ENCODE results near the gene CNTNAP5.
"Not testable (repeated sequence)": the region's sequence is repeated elsewhere in the genome, so short reads cannot be mapped to it uniquely, and the experiment has no call there.

CNTNAP5 gene

DNA sequence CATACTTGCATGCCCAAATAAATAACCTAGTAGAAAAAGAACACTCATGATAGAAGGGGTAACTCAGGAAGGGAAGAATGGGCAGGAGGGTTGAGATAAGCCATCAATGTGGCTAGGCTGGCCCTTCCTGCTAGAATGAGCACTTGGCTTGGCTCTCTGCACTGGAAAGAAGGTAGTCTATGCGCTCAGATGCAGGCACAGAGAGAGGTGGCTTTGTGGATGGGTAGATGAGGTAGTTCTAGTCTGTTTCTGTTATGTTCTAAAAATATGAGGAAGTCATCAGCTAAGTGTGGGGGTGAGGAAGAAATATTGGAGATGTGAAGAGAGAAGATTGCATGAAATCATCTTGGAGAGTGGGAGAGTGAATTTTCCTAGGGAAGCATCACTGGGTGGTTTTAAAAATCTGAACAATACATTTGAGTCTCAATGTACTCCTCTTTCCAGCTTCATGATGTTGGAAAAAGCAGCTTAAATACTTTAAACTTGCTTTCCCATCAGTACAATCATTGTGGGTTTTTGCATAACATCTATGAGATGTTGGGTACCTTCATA lies 357.1 kb downstream of the CNTNAP5 start:
- DNase-seq (ENCODE audit: low read depth) = no peak
- H3K4me3 ChIP-seq (ENCODE audit: control insufficient read depth, low read depth, low read length) = no peak overlapping the region
- TF ChIP-seq, protein P1, sequence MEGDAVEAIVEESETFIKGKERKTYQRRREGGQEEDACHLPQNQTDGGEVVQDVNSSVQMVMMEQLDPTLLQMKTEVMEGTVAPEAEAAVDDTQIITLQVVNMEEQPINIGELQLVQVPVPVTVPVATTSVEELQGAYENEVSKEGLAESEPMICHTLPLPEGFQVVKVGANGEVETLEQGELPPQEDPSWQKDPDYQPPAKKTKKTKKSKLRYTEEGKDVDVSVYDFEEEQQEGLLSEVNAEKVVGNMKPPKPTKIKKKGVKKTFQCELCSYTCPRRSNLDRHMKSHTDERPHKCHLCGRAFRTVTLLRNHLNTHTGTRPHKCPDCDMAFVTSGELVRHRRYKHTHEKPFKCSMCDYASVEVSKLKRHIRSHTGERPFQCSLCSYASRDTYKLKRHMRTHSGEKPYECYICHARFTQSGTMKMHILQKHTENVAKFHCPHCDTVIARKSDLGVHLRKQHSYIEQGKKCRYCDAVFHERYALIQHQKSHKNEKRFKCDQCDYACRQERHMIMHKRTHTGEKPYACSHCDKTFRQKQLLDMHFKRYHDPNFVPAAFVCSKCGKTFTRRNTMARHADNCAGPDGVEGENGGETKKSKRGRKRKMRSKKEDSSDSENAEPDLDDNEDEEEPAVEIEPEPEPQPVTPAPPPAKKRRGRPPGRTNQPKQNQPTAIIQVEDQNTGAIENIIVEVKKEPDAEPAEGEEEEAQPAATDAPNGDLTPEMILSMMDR (conservative IDR thresholded peaks at IDR 0.05; ENCODE audit: control insufficient read depth, insufficient read depth, low read depth, low read length) = no peak

DNA sequence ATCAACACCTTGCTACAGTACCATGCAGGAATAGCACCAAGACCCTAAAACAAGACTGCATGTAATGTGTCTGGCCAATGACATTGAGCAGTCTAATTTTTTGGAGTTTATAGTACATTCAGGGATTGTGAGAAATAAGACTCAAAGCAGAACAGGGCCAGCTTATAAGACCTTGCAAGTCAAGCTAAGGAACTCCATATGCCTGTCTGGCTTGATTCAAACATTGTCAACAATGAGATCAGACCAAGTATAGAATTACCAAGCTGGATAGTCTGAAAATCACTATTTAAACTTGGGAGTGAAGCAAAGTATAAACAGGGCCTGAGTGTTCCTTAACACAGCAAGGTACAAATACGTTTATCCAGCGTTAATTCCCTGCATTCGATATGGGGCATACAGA lies 370.9 kb downstream of the CNTNAP5 start:
- TF ChIP-seq, protein P1 (conservative IDR thresholded peaks at IDR 0.05; ENCODE audit: control insufficient read depth, insufficient read depth, low read depth, low read length) = no peak

DNA sequence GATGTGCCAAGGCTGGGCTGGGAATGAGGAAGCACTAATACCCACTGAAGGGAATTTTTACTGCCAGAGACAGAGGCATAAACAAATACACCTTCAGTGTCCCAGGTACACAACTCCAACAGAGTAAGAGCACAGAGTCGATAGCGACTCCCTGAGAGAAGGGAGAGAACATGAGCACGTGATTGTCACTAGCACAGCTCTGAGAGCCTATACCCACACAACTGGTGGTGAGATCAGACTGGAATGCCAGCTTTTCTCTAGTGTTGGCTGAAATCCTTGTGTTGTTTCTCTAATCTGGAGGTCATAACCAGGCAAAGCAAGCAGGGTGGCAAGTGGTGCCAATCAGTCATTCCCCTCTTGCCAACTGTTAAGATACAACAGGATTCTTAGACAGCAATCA lies 377.2 kb downstream of the CNTNAP5 start:
- H3K4me3 ChIP-seq (ENCODE audit: control insufficient read depth, low read depth, low read length) = no peak overlapping the region
- TF ChIP-seq, protein P1 (conservative IDR thresholded peaks at IDR 0.05; ENCODE audit: control insufficient read depth, insufficient read depth, low read depth, low read length) = no peak
- DNase-seq (ENCODE audit: low read depth) = no peak

More for the DNA sequence above, 370.9 kb downstream of the CNTNAP5 start:
- H3K4me3 ChIP-seq (ENCODE audit: control insufficient read depth, low read depth, low read length) = no peak overlapping the region
- DNase-seq (ENCODE audit: low read depth) = no peak

DNA sequence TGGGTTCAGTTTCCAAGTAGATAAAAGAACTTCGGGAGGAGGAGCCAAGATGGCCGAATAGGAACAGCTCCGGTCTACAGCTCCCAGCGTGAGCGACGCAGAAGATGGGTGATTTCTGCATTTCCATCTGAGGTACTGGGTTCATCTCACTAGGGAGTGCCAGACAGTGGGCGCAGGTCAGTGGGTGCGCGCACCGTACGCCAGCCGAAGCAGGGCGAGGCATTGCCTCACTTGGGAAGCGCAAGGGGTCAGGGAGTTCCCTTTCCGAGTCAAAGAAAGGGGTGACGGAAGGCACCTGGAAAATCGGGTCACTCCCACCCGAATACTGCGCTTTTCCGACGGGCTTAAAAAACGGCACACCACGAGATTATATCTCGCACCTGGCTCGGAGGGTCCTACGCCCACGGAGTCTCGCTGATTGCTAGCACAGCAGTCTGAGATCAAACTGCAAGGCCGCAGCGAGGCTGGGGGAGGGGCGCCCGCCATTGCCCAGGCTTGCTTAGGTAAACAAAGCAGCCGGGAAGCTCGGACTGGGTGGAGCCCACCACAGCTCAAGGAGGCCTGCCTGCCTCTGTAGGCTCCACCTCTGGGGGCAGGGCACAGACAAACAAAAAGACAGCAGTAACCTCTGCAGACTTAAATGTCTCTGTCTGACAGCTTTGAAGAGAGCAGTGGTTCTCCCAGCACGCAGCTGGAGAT lies 382.9 kb downstream of the CNTNAP5 start:
- not testable (repeated sequence) for H3K4me3 ChIP-seq (ENCODE audit: control insufficient read depth, low read depth, low read length); DNase-seq (ENCODE audit: low read depth)

DNA sequence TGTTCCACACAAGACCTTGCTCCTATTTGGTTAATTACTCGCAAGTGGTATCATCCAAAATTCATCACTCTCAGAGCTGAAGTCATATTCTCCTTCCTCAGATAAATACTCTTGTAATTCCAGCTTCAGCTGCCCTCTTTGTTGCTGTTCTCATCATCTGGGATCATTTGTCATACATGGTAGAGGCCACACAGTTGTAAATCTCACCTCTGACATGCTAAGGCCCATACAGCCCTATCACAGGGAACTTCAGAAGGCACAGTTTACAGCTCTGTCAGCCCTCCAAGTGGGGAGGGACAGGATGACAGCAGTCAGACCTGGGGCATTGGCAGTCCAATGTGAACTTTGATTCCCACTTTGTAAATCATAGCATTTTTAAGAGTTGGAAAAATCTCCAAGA lies 399.0 kb downstream of the CNTNAP5 start:
- TF ChIP-seq, protein P1 (conservative IDR thresholded peaks at IDR 0.05; ENCODE audit: control insufficient read depth, insufficient read depth, low read depth, low read length) = no peak
- no peak overlapping the region for H3K4me3 ChIP-seq (ENCODE audit: control insufficient read depth, low read depth, low read length)
- DNase-seq (ENCODE audit: low read depth) = no peak

DNA sequence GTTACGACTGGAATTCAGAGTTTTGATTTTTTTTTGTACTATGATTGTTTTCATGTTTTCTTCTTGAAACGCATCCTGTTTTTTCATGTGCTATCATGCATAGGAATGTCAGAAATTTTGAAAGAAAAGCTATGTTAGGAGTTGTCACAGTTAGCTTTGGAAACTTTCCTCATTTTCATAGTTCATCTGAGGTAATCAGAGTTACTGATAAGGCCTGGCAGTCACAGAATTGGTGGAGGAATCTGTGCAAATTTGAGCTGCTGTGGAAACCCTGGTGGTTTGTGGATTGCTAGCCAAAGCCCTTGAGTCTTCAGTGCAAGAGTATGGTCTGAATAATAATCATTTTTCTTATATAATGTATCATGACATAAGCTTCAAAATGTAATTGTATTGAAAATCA lies 401.0 kb downstream of the CNTNAP5 start:
- TF ChIP-seq, protein P1 (conservative IDR thresholded peaks at IDR 0.05; ENCODE audit: control insufficient read depth, insufficient read depth, low read depth, low read length) = no peak
- no peak overlapping the region for H3K4me3 ChIP-seq (ENCODE audit: control insufficient read depth, low read depth, low read length)
- DNase-seq (ENCODE audit: low read depth) = no peak

DNA sequence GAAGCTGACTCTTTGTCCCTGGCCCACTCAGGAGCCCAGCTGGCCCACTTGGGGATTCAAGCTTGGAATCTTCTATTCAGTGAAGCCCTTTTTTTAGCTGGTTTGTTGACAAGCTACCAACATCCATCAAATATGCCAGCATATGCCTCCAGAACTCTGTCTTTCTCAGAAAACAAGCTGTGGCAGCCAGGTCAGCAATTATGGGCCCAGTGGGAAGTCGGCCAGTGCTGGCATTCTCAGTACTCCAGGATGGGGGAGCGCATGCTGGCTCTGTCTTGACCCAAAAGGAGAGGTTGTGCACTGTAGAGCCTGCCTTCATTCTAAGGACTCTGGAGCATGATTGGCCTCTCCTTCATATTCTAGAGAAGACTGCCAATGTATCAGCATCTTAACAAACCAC lies 401.5 kb downstream of the CNTNAP5 start:
- no peak overlapping the region for H3K4me3 ChIP-seq (ENCODE audit: control insufficient read depth, low read depth, low read length)
- DNase-seq (ENCODE audit: low read depth) = no peak
- TF ChIP-seq, protein P1 (conservative IDR thresholded peaks at IDR 0.05; ENCODE audit: control insufficient read depth, insufficient read depth, low read depth, low read length) = no peak
